Esophagus muscularis mucosa (tissue), 4 donors: ENCODE data around the gene DYNLL1. TPM values are rescaled to one million over a fixed set of nuclear protein-coding genes. Genes with fewer than 3 reads are reported as not detected.
A peak's percentile ranks its signal among the peaks of the same experiment; 100 is the strongest.
"Not testable (repeated sequence)": the region's sequence is repeated elsewhere in the genome, so short reads cannot be mapped to it uniquely, and the experiment has no call there.

Experiments used
- DNase-seq: peaks from one replicate; pipeline ENCODE4 v3.0.0-alpha.2; 2017; ENCODE audit errors: extremely low spot score
- H3K27ac ChIP-seq, 4 donors: fragments of 200-600 bp; sonication (generic); replicated peaks in 1 of 4; 1 replicate in 3 of 4; 2 replicates in 1 of 4; pipeline ENCODE4 v1.5.1; 2016 to 2019; ENCODE audit warnings: mild to moderate bottlenecking in 1 of 4
- H3K27me3 ChIP-seq, 4 donors: fragments of 200-600 bp; sonication (generic); one replicate each; pipeline versions ENCODE4 v1.5.1 to v1.6.0; 2016 to 2019
- H3K36me3 ChIP-seq, 4 donors: fragments of 200-600 bp; sonication (generic); one replicate each; pipeline ENCODE4 v1.5.1; 2016 to 2019
- H3K4me1 ChIP-seq, 4 donors: fragments of 200-600 bp; sonication (generic); one replicate each; pipeline ENCODE4 v1.5.1; 2016 to 2019
- H3K4me3 ChIP-seq, 4 donors: fragments of 200-600 bp; sonication (generic); 1 replicate in 2 of 4; 2 replicates in 2 of 4; pipeline ENCODE4 v1.5.1; 2016 to 2019; ENCODE audit warnings: mild to moderate bottlenecking in 4 of 4, moderate library complexity in 1 of 4
- H3K9me3 ChIP-seq, 4 donors: fragments of 200-600 bp; sonication (generic); 1 replicate in 3 of 4; 2 replicates in 1 of 4; pipeline ENCODE4 v1.5.1; 2016 to 2019
- CTCF ChIP-seq, 3 experiments: fragments of 200-600 bp in 2 of 3; fragments of 450-650 bp in 1 of 3; sonication (generic) in 2 of 3; IDR thresholded peaks; one replicate each; pipeline ENCODE4 v1.5.1; 2017 to 2019; ENCODE audit warnings: antibody characterized with exemption in 3 of 3, mild to moderate bottlenecking in 2 of 3, moderate library complexity in 1 of 3
- EP300 ChIP-seq: sonication (generic); formaldehyde crosslinking; IDR thresholded peaks from one replicate; pipeline ENCODE4 v1.6.1; 2017; ENCODE audit warnings: antibody characterized with exemption
- POLR2A ChIP-seq: fragments of 450-650 bp; IDR thresholded peaks from one replicate; pipeline ENCODE4 v1.6.1; 2017; ENCODE audit warnings: antibody characterized with exemption, moderate library complexity, mild to moderate bottlenecking, low read depth
- POLR2AphosphoS5 ChIP-seq, 2 donors: sonication (generic); formaldehyde crosslinking; IDR thresholded peaks; one replicate each; pipeline ENCODE4 v1.6.1; 2017; ENCODE audit warnings: antibody characterized with exemption in 2 of 2
- whole genome bisulfite sequencing: methylation state at CpG from one replicate; pipeline ENCODE4 v1.1.5; 2018; 5-methylcytosine and 5-hydroxymethylcytosine counted together
- intact Hi-C: fragments of 100-400 bp; cut with DNase I; formaldehyde crosslinking; loops from one replicate; pipeline ENCODE4 v1.15.1; 2023
- total RNA-seq, 4 donors: library from RNA; depleted of rRNA; stranded (reverse); fragments of >200 nt; gene quantifications; one replicate each; pipeline versions ENCODE4 v1.1.0 to v1.2.1, GENCODE V29; 2016

DYNLL1 gene
- total RNA-seq, result 100 to 1,000 TPM; 229 to 289 (median 269) TPM

GRCh38 chr12:120495731-120496412, at the start of gene DYNLL1:
Gene DYNLL1 (plus strand): TSS chr12:120496113. CDS start chr12:120496422, 309 bp downstream.
- H3K4me1 ChIP-seq, result peaks cover 21 to 36% (median 30%) of the 10 kb centered on the region in 4 donors
- peak; percentile 67 for TF ChIP-seq POLR2A
- no peak for TF ChIP-seq EP300
- peak; percentile 87 to 95 for TF ChIP-seq POLR2AphosphoS5 (IDR thresholded peaks at IDR 0.05)
- peak in 1 of 3 experiments; percentile 29 for TF ChIP-seq CTCF (IDR thresholded peaks at IDR 0.05)
- peak within 1 kb of the TSS; percentile 88 to 94 (median 91) for H3K27ac ChIP-seq
- H3K36me3 ChIP-seq, result peaks cover 0 to 39% (median 27%) of the 10 kb centered on the region in 4 donors
- no peaks in the 10 kb centered on the region for H3K27me3 ChIP-seq
- intact Hi-C loops, result loop anchor here (2.0 kb wide), 1 partner anchor 33 kb away; the partner anchor contains the start of gene COQ5
- peak; percentile 99 for DNase-seq
- H3K9me3 ChIP-seq, result no peaks in the 10 kb centered on the region
- peak within 1 kb of the TSS; percentile 78 to 96 (median 88) for H3K4me3 ChIP-seq
- 1% methylated on average over 12 of the region's 53 CpGs for WGBS

GRCh38 chr12:120446844-120447178, 49.1 kb upstream of the DYNLL1 start:
- H3K36me3 ChIP-seq, result peaks cover 5 to 48% (median 31%) of the 10 kb centered on the region in 4 donors
- peaks cover 19 to 40% (median 30%) of the 10 kb centered on the region in 4 donors for H3K4me1 ChIP-seq
- 6% methylated on average over 17 of the region's 17 CpGs for WGBS
- H3K27ac ChIP-seq, result peak overlapping the region; percentile 89 to 93 (median 90)
- DNase-seq, H3K9me3 ChIP-seq, H3K27me3 ChIP-seq, intact Hi-C loops: not testable (repeated sequence)
- peak overlapping the region; percentile 80 to 90 (median 88) for H3K4me3 ChIP-seq

- Histone ChIP-seq H3K4me1 (peaks cover 19 to 40% (median 30%) of the 10 kb centered on the region in 4 donors), H3K27me3 (no peaks in the 10 kb centered on the region), H3K4me3 (peak overlapping the region in 1 of 4 donors; percentile 87), H3K36me3 (peaks cover 5 to 43% (median 31%) of the 10 kb centered on the region in 4 donors), H3K9me3 (peaks cover 0 to 5% (median 0%) of the 10 kb centered on the region in 4 donors), H3K27ac (no peak overlapping the region)
- DNase-seq, result no peak
- no peak for TF ChIP-seq EP300
- TF ChIP-seq POLR2A, result no peak
- no peak for TF ChIP-seq POLR2AphosphoS5 (IDR thresholded peaks at IDR 0.05)
- no peak for TF ChIP-seq CTCF (IDR thresholded peaks at IDR 0.05)
- WGBS, result 94% methylated on average over 4 of the region's 4 CpGs
- intact Hi-C loops, result no loop called here
These were observed 47.9 kb upstream of the DYNLL1 start for GRCh38 chr12:120447992-120448391.

- peaks cover 4 to 20% (median 10%) of the 10 kb centered on the region in 4 donors for H3K4me1 ChIP-seq
- WGBS, result 92% methylated on average over 5 of the region's 5 CpGs
- intact Hi-C loops, DNase-seq, H3K27me3 ChIP-seq, H3K4me3 ChIP-seq, H3K9me3 ChIP-seq, H3K27ac ChIP-seq: not testable (repeated sequence)
- H3K36me3 ChIP-seq, result peaks cover 18 to 60% (median 43%) of the 10 kb centered on the region in 4 donors
These were observed 43.4 kb upstream of the DYNLL1 start for GRCh38 chr12:120452524-120452923.

- TF ChIP-seq POLR2AphosphoS5 (IDR thresholded peaks at IDR 0.05), result no peak
- no peak for TF ChIP-seq EP300
- TF ChIP-seq CTCF (IDR thresholded peaks at IDR 0.05), result no peak
- TF ChIP-seq POLR2A, result no peak
These were observed 42.7 kb upstream of the DYNLL1 start for GRCh38 chr12:120453060-120453750.

More at GRCh38 chr12:120453060-120453750, 42.7 kb upstream of the DYNLL1 start:
- DNase-seq, result no peak
- Histone ChIP-seq H3K27ac (no peak overlapping the region), H3K4me1 (peaks cover 0 to 13% (median 4%) of the 10 kb centered on the region in 4 donors), H3K36me3 (peaks cover 23 to 67% (median 50%) of the 10 kb centered on the region in 4 donors), H3K27me3 (no peaks in the 10 kb centered on the region), H3K4me3 (no peak overlapping the region), H3K9me3 (no peaks in the 10 kb centered on the region)
- 90% methylated on average over 3 of the region's 3 CpGs for WGBS
- intact Hi-C loops, result no loop called here
